ENCODE measurements around the gene VPS35L. TPM values are rescaled to one million over a fixed set of nuclear protein-coding genes. Genes with fewer than 3 reads are reported as not detected.

Gene VPS35L
- total RNA-seq, 6 experiments from 2014 or later, result 65.6 to 81.9 (median 76.8) TPM

GRCh38 chr16:19616241-19616640 is 60.7 kb downstream of the VPS35L start:
- no peak for DNase-seq
- no peaks in the 10 kb centered on the region; the same call in 1 of the 2 replicates for H3K27me3 Mint-ChIP-seq (ENCODE audit: insufficient read depth)
- TF ChIP-seq, protein P1, sequence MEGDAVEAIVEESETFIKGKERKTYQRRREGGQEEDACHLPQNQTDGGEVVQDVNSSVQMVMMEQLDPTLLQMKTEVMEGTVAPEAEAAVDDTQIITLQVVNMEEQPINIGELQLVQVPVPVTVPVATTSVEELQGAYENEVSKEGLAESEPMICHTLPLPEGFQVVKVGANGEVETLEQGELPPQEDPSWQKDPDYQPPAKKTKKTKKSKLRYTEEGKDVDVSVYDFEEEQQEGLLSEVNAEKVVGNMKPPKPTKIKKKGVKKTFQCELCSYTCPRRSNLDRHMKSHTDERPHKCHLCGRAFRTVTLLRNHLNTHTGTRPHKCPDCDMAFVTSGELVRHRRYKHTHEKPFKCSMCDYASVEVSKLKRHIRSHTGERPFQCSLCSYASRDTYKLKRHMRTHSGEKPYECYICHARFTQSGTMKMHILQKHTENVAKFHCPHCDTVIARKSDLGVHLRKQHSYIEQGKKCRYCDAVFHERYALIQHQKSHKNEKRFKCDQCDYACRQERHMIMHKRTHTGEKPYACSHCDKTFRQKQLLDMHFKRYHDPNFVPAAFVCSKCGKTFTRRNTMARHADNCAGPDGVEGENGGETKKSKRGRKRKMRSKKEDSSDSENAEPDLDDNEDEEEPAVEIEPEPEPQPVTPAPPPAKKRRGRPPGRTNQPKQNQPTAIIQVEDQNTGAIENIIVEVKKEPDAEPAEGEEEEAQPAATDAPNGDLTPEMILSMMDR (IDR thresholded peaks at IDR 0.05), result no peak
- peaks cover 15% of the 10 kb centered on the region for H3K36me3 Mint-ChIP-seq (ENCODE audit: low read depth)
- no peak overlapping the region for H3K27ac Mint-ChIP-seq
- no peaks in the 10 kb centered on the region for H3K4me1 Mint-ChIP-seq (ENCODE audit: low read depth)
- no peaks in the 10 kb centered on the region for H3K9me3 Mint-ChIP-seq
- no peak overlapping the region for H3K4me3 Mint-ChIP-seq

DNA sequence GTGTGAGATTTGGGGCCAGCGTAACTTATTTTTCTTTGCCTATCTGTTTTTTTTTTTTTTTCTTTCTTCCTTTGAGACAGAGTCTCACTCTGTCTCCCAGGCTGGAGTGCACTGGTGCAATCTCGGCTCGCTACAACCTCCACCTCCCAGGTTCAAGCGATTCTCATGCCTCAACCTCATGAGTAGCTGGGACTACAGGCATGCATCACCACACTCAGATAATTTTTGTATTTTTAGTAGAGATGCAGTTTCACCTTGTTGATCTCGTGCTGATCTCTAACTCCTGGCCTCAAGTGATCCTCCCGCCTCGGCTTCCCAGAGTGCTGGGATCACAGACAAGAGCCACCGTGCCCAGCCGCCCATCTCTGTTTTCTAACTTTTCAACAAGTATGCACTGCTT is 63.4 kb downstream of the VPS35L start:
- H3K4me3 Mint-ChIP-seq, result no peak overlapping the region
- H3K27ac Mint-ChIP-seq, result no peak overlapping the region
- H3K9me3 Mint-ChIP-seq, result no peaks in the 10 kb centered on the region
- no peaks in the 10 kb centered on the region for H3K4me1 Mint-ChIP-seq (ENCODE audit: low read depth)
- H3K27me3 Mint-ChIP-seq (ENCODE audit: insufficient read depth), result peaks cover 2% of the 10 kb centered on the region; the same call in 1 of the 2 replicates
- H3K36me3 Mint-ChIP-seq (ENCODE audit: low read depth), result peaks cover 9% of the 10 kb centered on the region; the same call in 1 of the 2 replicates
- no peak for DNase-seq
- TF ChIP-seq, protein P1 (IDR thresholded peaks at IDR 0.05), result no peak

DNA sequence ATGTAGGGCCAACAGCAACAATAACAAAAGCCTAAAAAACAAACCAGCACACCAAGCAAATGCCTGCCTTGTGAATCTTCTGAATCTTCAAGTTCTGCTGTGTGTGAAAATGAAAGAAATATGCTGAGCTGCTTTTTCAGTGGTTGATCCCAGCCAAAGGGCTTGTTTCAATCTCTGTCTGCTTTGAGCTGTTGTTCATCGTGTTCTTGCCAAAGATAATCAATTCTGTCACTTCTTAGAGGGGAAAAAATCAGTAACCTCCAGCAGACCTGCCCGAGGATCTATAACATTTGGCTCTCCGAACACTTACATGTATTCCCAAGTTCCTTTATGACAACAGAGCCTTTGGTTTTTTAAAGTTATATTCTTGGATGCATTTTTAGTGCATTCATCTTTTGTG is 65.9 kb downstream of the VPS35L start:
- H3K27me3 Mint-ChIP-seq (ENCODE audit: insufficient read depth), result peaks cover 2% of the 10 kb centered on the region; the same call in 1 of the 2 replicates
- H3K27ac Mint-ChIP-seq, result no peak overlapping the region

DNA sequence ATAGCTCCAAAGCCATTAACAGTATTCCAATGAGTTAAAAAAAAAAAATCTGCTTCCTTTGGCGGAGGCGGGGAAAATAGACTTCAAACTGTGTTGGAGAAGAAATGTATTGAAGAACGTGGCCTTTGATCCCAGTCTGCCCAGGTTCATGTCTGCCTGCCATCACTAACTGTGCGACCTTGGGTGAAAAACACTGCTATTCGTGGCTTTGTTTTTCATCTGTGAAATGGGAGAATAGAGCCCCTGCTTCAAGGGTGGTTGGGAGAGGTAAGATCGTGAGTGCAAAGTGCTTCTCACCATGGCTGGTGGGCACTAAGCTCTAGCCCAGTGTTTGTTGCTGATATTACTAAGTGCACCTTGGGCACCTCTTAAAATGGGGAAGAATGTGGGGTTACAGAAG is 69.5 kb downstream of the VPS35L start:
- peaks cover 2% of the 10 kb centered on the region; the same call in 1 of the 2 replicates for H3K27me3 Mint-ChIP-seq (ENCODE audit: insufficient read depth)
- H3K4me3 Mint-ChIP-seq, result no peak overlapping the region
- H3K36me3 Mint-ChIP-seq (ENCODE audit: low read depth), result peaks cover 9% of the 10 kb centered on the region
- no peak for DNase-seq
- H3K27ac Mint-ChIP-seq, result no peak overlapping the region
- TF ChIP-seq, protein P1 (IDR thresholded peaks at IDR 0.05), result no peak
- no peaks in the 10 kb centered on the region for H3K9me3 Mint-ChIP-seq
- no peaks in the 10 kb centered on the region for H3K4me1 Mint-ChIP-seq (ENCODE audit: low read depth)

More for the DNA sequence above, 65.9 kb downstream of the VPS35L start:
- Mint-ChIP-seq H3K36me3 (ENCODE audit: low read depth) (peaks cover 13% of the 10 kb centered on the region), H3K4me1 (ENCODE audit: low read depth) (no peaks in the 10 kb centered on the region), H3K4me3 (no peak overlapping the region), H3K9me3 (no peaks in the 10 kb centered on the region)
- DNase-seq, result no peak
- TF ChIP-seq, protein P1 (IDR thresholded peaks at IDR 0.05), result no peak

GRCh38 chr16:19636436-19637267 is 81.1 kb downstream of the VPS35L start:
- H3K4me1 Mint-ChIP-seq (ENCODE audit: low read depth), result no peaks in the 10 kb centered on the region
- no peak overlapping the region for H3K4me3 Mint-ChIP-seq
- no peak for DNase-seq
- H3K9me3 Mint-ChIP-seq, result no peaks in the 10 kb centered on the region
- TF ChIP-seq, protein P1 (IDR thresholded peaks at IDR 0.05), result no peak
- no peak overlapping the region for H3K27ac Mint-ChIP-seq
- peaks cover 25% of the 10 kb centered on the region for H3K36me3 Mint-ChIP-seq (ENCODE audit: low read depth)
- H3K27me3 Mint-ChIP-seq (ENCODE audit: insufficient read depth), result no peaks in the 10 kb centered on the region

Measured in HFFc6 (cell line).